HepG2 (cell line): ENCODE results near the gene CBX2. TPM values are rescaled to one million over a fixed set of nuclear protein-coding genes. Genes with fewer than 3 reads are reported as not detected.

Source experiments
- AKAP8 ChIP-seq: sonication (generic); formaldehyde crosslinking; IDR thresholded peaks from 2 replicates; pipeline ENCODE4 v1.5.1; 2020; ENCODE audit warnings: mild to moderate bottlenecking, missing genetic modification reagents
- ARNT2 ChIP-seq: sonication (generic); formaldehyde crosslinking; IDR thresholded peaks from 2 replicates; pipeline ENCODE4 v1.8.0; 2022; ENCODE audit warnings: mild to moderate bottlenecking, low read depth, missing genetic modification reagents, moderate library complexity
- CCDC6 ChIP-seq: sonication (generic); formaldehyde crosslinking; IDR thresholded peaks from 2 replicates; pipeline ENCODE4 v1.8.1; 2022; ENCODE audit warnings: mild to moderate bottlenecking, missing genetic modification reagents, moderate library complexity
- MED1 ChIP-seq: sonication (generic); formaldehyde crosslinking; IDR thresholded peaks from 2 replicates; pipeline ENCODE4 v1.4.0; 2020; ENCODE audit warnings: missing genetic modification reagents
- MYNN ChIP-seq: sonication (generic); formaldehyde crosslinking; IDR thresholded peaks from 2 replicates; pipeline ENCODE4 v1.4.0; 2020; ENCODE audit warnings: mild to moderate bottlenecking, low read depth, missing genetic modification reagents
- NR1H2 ChIP-seq: sonication (generic); formaldehyde crosslinking; IDR thresholded peaks from 2 replicates; pipeline ENCODE4 v1.8.1; 2022; ENCODE audit warnings: low read depth, missing genetic modification reagents, borderline replicate concordance
- NR2F6 ChIP-seq, 2 experiments: IDR thresholded peaks; 2 replicates each; pipeline ENCODE4 v1.6.1; 2016; ENCODE audit warnings: antibody characterized with exemption in 1 of 2, mild to moderate bottlenecking in 1 of 2
- PHB2 ChIP-seq: fragments of 450-650 bp; IDR thresholded peaks from 2 replicates; pipeline ENCODE4 v1.6.1; 2018; ENCODE audit not compliant: partially characterized antibody
- RBM39 ChIP-seq: fragments of 200-400 bp; formaldehyde crosslinking; IDR thresholded peaks from one replicate; pipeline ENCODE4 v1.6.1; 2018; ENCODE audit warnings: antibody characterized with exemption, mild to moderate bottlenecking, low read depth, low read length; ENCODE audit not compliant: poor library complexity, severe bottlenecking
- SNAPC5 ChIP-seq: sonication (generic); formaldehyde crosslinking; IDR thresholded peaks from 2 replicates; pipeline ENCODE4 v1.8.1; 2023; ENCODE audit warnings: mild to moderate bottlenecking, missing genetic modification reagents, borderline replicate concordance
- SUZ12 ChIP-seq: fragments of 150-350 bp; IDR thresholded peaks from 2 replicates; pipeline ENCODE4 v1.6.1; 2014; ENCODE audit warnings: low read depth, low read length
- U2AF2 ChIP-seq: fragments of 200-400 bp; formaldehyde crosslinking; IDR thresholded peaks from 2 replicates; pipeline ENCODE4 v1.6.1; 2017; ENCODE audit warnings: low read depth, mild to moderate bottlenecking, low read length
- ZC3H4 ChIP-seq: sonication (generic); formaldehyde crosslinking; IDR thresholded peaks from 2 replicates; pipeline ENCODE4 v1.4.0; 2020; ENCODE audit warnings: missing genetic modification reagents, borderline replicate concordance
- ZFP91 ChIP-seq: sonication (generic); formaldehyde crosslinking; IDR thresholded peaks from 2 replicates; pipeline ENCODE4 v1.9.0; 2022; ENCODE audit warnings: missing genetic modification reagents, mild to moderate bottlenecking, borderline replicate concordance
- ZNF263 ChIP-seq: sonication (generic); formaldehyde crosslinking; IDR thresholded peaks from 2 replicates; pipeline ENCODE4 v1.4.0; 2020; ENCODE audit warnings: missing genetic modification reagents
- ZNF331 ChIP-seq: sonication (generic); formaldehyde crosslinking; IDR thresholded peaks from 2 replicates; pipeline ENCODE4 v1.4.0; 2020; ENCODE audit warnings: missing genetic modification reagents
- ZNF335 ChIP-seq: sonication (generic); formaldehyde crosslinking; IDR thresholded peaks from 2 replicates; pipeline ENCODE4 v1.4.0; 2020; ENCODE audit warnings: missing genetic modification reagents
- ZNF468 ChIP-seq: sonication (generic); formaldehyde crosslinking; IDR thresholded peaks from 2 replicates; pipeline ENCODE4 v1.8.0; 2022; ENCODE audit warnings: mild to moderate bottlenecking, moderate library complexity, missing genetic modification reagents
- ZNF605 ChIP-seq: sonication (generic); formaldehyde crosslinking; IDR thresholded peaks from 2 replicates; pipeline ENCODE4 v1.8.0; 2022; ENCODE audit warnings: mild to moderate bottlenecking, missing genetic modification reagents
- ZNF782 ChIP-seq: sonication (generic); formaldehyde crosslinking; IDR thresholded peaks from 2 replicates; pipeline ENCODE4 v1.4.0; 2020; ENCODE audit warnings: missing genetic modification reagents, mild to moderate bottlenecking, borderline replicate concordance
- ZSCAN21 ChIP-seq: sonication (generic); formaldehyde crosslinking; IDR thresholded peaks from 2 replicates; pipeline ENCODE4 v1.8.0; 2022; ENCODE audit warnings: mild to moderate bottlenecking, missing genetic modification reagents, moderate library complexity, borderline replicate concordance
- polyA plus RNA-seq, 8 experiments: library from polyadenylated mRNA; depleted of rRNA in 3 of 8; stranded (reverse) in 7 of 8; unstranded in 1 of 8; fragments of >200 nt; fragmentation: Illumina TruSeq in 4 of 8; extraction: Trizol in 4 of 8; gene quantifications; 2 replicates each; pipeline versions ENCODE4 v1.2.1 to v1.2.3, GENCODE V29; 2011 to 2016; ENCODE audit warnings: low read depth in 4 of 8, missing spikeins in 1 of 8, mixed read lengths in 1 of 8; ENCODE audit not compliant: insufficient read depth in 1 of 8
- total RNA-seq, 5 experiments: library from RNA; depleted of rRNA; stranded (reverse); fragments of >200 nt; fragmentation: Illumina TruSeq; extraction: Trizol; gene quantifications; 2 replicates each; pipeline ENCODE4 v1.2.3, GENCODE V29; 2016; ENCODE audit warnings: low read depth in 1 of 5
- TF ChIP-seq, protein P1 (sequence below): sonication (generic); formaldehyde crosslinking; IDR thresholded peaks from 2 replicates; pipeline ENCODE4 v1.4.0; 2020; ENCODE audit warnings: missing genetic modification reagents
- TF ChIP-seq, protein P2 (sequence below): sonication (generic); formaldehyde crosslinking; IDR thresholded peaks from 2 replicates; pipeline ENCODE4 v1.4.0; 2020; ENCODE audit warnings: missing genetic modification reagents; ENCODE audit errors: not compliant biosample characterization
- TF ChIP-seq, protein P3 (sequence below): sonication (generic); formaldehyde crosslinking; conservative IDR thresholded peaks from 2 replicates; pipeline ENCODE4 v1.8.0; 2022; ENCODE audit warnings: low read depth, missing genetic modification reagents

The CBX2 gene
- total and polyA plus RNA-seq, 2 of the 13 experiments (the other 11 are each of a cell fraction or from before 2014, with no cell fraction given) = 14.5 to 31.1 TPM

GRCh38 chr17:79760197-79760906 lies 17.6 kb upstream of the CBX2 start (continued):
- TF ChIP-seq CCDC6 (CRISPR knock-in tag) = no peak
- TF ChIP-seq U2AF2 = no peak; the same call in 1 of the 2 replicates
- TF ChIP-seq, protein P1, sequence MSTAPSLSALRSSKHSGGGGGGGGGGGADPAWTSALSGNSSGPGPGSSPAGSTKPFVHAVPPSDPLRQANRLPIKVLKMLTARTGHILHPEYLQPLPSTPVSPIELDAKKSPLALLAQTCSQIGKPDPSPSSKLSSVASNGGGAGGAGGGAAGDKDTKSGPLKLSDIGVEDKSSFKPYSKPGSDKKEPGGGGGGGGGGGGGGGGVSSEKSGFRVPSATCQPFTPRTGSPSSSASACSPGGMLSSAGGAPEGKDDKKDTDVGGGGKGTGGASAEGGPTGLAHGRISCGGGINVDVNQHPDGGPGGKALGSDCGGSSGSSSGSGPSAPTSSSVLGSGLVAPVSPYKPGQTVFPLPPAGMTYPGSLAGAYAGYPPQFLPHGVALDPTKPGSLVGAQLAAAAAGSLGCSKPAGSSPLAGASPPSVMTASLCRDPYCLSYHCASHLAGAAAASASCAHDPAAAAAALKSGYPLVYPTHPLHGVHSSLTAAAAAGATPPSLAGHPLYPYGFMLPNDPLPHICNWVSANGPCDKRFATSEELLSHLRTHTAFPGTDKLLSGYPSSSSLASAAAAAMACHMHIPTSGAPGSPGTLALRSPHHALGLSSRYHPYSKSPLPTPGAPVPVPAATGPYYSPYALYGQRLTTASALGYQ (CRISPR knock-in tag) = no peak; the same call in 1 of the 2 replicates
- TF ChIP-seq ZC3H4 (CRISPR knock-in tag) = no peak; the same call in 1 of the 2 replicates
- peak; percentile 81; the same call in 1 of the 2 replicates for TF ChIP-seq ZNF782 (CRISPR knock-in tag)
- TF ChIP-seq ARNT2 (CRISPR knock-in tag) = peak; percentile 79
- TF ChIP-seq NR1H2 (CRISPR knock-in tag) = no peak; the same call in 1 of the 2 replicates
- TF ChIP-seq NR2F6 (IDR thresholded peaks at IDR 0.05) = peak; percentile 64
- TF ChIP-seq NR2F6 (CRISPR knock-in tag; IDR thresholded peaks at IDR 0.05) = peak; percentile 87
- peak; percentile 96 for TF ChIP-seq MED1
- TF ChIP-seq ZNF468 (CRISPR knock-in tag) = peak; percentile 92; the same call in 1 of the 2 replicates
- TF ChIP-seq ZNF263 = peak; percentile 59
- TF ChIP-seq AKAP8 = no peak; the same call in 1 of the 2 replicates
- TF ChIP-seq ZNF335 (CRISPR knock-in tag) = peak; percentile 90
- TF ChIP-seq ZNF605 = peak; percentile 97
- no peak for TF ChIP-seq SNAPC5
- TF ChIP-seq, protein P2, sequence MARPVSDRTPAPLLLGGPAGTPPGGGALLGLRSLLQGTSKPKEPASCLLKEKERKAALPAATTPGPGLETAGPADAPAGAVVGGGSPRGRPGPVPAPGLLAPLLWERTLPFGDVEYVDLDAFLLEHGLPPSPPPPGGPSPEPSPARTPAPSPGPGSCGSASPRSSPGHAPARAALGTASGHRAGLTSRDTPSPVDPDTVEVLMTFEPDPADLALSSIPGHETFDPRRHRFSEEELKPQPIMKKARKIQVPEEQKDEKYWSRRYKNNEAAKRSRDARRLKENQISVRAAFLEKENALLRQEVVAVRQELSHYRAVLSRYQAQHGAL = no peak
- no peak for TF ChIP-seq RBM39
- TF ChIP-seq ZNF331 (CRISPR knock-in tag) = peak; percentile 84
- TF ChIP-seq ZFP91 (CRISPR knock-in tag) = peak; percentile 96
- TF ChIP-seq, protein P3, sequence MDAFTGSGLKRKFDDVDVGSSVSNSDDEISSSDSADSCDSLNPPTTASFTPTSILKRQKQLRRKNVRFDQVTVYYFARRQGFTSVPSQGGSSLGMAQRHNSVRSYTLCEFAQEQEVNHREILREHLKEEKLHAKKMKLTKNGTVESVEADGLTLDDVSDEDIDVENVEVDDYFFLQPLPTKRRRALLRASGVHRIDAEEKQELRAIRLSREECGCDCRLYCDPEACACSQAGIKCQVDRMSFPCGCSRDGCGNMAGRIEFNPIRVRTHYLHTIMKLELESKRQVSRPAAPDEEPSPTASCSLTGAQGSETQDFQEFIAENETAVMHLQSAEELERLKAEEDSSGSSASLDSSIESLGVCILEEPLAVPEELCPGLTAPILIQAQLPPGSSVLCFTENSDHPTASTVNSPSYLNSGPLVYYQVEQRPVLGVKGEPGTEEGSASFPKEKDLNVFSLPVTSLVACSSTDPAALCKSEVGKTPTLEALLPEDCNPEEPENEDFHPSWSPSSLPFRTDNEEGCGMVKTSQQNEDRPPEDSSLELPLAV (CRISPR knock-in tag) = no peak
- peak; percentile 94 for TF ChIP-seq ZSCAN21 (CRISPR knock-in tag)
- no peak; the same call in 1 of the 2 replicates for TF ChIP-seq MYNN (CRISPR knock-in tag)
- TF ChIP-seq PHB2 = no peak
- no peak for TF ChIP-seq SUZ12
